NCI-H82 treated with DMSO at 0.1 percent for 48 hours (cell line): ENCODE measurements around the gene OGA.

Experiments used
- DNase-seq: peaks from one replicate; lab custom pipeline; 2025; ENCODE audit not compliant: unreplicated experiment; lab: John Stamatoyannopoulos, UW

Gene OGA

GRCh38 chr10:101837748-101838147 lies 19.5 kb upstream of the OGA start:
- no peak for DNase-seq

DNA sequence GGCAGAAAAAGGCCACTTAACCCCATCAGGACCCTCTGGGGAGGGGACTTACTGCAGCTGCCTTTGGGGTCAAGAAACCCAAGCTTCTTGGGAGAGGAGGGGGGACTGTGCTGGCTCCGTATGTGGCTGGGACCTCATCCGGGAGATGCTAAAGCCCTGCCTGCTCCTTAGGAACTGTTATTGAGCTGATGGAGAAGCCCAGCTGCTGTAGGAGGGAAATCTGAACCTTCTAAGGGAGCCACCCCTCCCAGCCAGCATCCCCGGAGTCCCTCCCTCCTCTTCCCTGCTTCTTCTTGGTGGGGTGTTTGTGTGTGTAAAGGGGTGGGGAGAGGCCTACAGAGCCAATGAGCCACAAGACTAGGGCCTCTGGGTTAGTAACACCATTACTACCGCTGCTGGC lies 17.1 kb upstream of the OGA start:
- no peak for DNase-seq

DNA sequence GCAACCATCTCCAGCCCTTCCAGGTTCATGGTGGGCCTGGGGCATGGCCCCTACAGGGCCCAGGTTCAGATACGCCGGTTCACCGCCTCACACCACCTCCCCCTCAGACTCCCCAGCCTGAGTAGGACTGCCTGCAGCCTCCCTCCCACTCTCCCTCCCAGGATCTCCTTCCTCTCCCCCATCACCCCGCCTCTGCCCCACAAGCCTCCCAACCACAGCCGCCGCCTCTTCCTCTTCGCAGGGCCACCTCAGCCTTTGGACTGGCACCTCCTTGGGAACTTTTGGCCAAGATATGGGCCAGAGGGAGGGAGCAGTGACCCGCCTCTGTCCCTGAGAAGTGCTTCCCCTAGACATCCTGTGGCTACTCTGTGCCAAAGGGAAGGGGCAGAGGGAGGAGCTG lies 16.1 kb upstream of the OGA start:
- DNase-seq = no peak

- no peak for DNase-seq
Measured at GRCh38 chr10:101833466-101833865, 15.2 kb upstream of the OGA start.

DNA sequence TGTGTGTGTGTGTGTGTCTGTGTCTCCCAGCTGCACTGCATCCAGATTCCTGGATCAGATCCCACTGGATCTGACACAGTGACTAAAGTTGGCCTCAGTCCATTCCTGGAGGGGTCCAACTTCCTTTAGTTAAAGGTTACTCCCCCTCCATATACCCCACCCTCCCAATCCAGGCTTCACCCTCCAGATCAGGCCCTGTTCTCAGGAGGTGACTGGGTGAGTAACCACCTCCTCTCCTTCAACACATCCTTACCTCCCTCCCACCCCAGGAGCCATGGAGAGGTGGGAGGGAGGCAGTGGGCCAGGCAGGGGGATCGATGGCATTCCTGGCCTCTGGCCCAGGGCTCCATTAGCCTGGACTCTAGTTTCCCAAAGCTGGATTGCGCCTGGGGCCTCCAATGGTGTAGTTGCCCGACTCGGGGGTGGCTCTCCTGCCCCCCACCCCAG lies 14.1 kb upstream of the OGA start:
- DNase-seq = no peak

DNA sequence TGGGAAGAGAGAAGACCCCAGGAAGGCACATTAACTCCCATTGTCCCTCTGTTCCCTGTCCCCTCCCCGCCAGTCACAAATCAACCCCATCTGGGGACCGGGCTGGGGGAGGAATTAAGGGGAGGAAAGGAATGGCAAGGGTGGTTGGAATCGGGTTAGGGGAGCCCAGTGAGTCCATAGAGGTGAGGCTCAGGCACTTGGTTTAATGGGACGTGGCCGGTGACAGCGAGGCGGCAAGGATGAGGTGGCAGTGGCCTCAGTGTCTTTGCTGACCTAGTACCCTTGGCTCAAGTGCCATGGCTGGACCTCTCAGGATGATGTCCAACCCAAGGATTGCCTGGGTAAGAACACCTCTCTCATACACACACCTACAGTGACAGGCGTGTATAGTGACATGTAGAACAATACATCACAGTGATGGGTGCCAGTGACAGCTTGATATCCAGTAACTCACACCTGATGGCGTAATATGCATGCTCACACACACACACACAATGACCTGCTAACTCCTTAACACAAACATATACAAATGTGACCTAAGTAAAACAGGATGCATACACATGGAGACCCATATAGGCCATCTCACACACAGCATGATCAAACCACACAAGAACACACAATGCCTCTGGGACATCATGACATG lies 13.0 kb upstream of the OGA start:
- DNase-seq = no peak

GRCh38 chr10:101830322-101831168 lies 12.3 kb upstream of the OGA start:
- peak; percentile 80 for DNase-seq

DNA sequence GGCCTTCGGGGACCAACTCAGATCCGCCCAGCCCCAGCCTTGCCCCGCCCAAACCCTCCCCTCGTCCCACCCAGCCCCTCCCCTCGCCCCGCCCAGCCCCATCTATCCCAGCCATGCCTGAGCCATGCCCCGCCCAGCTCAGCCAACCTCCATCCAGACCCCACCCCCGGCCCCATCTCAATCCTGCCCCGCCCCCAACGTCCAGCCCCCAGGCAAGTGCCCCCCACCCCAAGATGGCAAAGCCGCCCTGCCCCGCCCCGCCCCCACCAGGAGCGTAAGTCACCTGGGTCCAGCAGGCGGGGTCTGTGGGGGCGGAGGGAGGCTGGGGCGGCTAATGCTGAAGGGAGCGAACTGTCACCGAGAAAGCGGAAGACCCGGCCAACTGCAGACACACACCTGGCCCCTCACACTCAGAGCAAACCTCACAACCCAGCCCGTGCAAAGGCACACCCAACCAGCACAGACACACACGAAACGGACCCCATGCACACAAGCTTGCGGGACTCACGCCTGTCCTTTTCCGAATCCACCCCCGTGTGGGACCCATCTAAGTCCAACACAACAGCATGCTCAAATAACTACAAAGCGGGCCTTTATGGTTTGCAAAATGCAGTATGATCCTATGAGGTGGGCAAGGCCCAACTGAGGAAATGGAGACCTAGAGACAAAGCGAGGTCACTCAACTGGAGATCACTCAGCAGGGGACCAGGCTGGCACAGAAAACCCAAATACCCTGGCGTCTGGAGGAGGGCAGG lies 11.5 kb upstream of the OGA start:
- DNase-seq = no peak

- DNase-seq = no peak
Measured at GRCh38 chr10:101828766-101829551, 10.7 kb upstream of the OGA start.

DNA sequence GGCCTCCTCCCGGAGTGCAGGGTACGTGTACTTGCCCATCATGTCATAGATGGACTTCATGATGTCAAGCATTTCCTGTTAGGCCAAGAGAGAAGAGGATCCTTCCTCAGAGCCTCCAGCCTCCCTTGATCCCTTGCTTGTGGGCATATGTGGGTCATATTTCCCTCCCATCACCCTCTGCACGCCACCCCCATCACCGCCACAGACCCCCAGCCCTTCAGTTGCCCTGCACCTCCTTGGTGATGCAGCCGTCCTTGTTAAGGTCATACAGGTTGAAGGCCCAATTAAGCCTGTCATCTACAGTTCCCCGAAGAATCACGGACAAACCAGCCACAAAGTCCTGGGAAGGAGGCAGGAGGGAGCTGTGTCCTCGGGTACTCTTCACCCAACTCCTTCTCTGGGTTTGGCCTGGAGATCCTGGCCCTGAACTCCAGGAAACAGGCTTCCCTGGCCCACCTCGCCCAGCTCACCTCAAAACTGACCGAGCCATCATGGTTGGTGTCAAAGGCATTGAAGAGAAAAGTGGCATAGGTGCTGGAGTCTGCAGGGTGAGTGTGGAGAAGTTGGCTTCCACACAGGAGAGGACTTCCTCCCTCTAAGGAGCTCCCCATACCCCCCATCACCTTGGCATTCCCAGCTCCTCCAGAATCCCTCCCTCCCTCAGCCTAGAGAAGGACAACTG lies 9.8 kb upstream of the OGA start:
- no peak for DNase-seq

DNA sequence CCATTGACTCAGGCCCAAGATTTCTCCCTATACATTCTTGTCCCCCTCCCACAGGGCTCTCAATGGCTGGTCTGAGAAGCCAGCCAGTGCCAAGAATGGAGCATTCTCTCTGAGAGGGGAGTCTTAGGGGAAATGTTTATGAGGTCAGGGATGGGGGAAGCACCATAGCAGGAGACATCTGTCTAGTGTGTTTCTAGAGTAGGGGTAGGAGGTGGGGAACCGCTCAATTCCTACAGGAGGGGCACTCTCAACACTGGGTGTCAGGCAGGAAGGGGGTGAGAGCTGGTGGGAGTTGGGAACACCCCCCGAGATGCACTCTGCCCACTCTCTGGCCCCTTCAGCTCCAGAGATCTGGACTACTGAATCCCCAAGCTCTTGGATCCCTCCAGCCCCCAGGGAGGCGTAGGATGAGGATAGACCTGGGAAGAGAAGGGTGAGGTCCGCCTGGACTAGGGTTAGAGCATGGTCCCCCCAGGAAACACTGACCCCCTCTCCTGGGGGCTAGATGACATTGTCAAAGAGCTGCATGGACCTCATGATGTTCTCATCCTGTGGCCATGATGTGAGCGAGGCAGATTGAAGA lies 8.7 kb upstream of the OGA start:
- no peak for DNase-seq

DNA sequence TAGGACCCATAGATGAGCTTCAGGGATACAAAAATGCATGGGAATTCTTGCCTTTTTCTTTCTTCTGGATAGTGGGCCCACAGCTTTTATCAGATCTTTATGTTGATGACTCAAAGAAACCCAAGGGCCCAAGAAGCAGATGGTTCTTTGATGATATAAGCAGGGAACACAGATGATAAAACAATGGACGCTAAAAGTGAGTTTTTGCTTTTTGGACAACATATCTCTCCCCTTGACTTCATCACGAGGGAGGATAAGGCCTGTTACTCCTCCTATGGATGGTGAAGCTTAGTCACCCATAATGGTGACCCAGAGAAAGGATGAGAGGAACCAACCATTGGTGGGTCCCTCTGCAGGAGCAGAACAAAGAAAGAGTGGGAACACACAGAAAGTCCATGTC lies 6.5 kb upstream of the OGA start:
- no peak for DNase-seq

GRCh38 chr10:101818872-101819633 lies 809 bp upstream of the OGA start:
- DNase-seq = no peak

DNA sequence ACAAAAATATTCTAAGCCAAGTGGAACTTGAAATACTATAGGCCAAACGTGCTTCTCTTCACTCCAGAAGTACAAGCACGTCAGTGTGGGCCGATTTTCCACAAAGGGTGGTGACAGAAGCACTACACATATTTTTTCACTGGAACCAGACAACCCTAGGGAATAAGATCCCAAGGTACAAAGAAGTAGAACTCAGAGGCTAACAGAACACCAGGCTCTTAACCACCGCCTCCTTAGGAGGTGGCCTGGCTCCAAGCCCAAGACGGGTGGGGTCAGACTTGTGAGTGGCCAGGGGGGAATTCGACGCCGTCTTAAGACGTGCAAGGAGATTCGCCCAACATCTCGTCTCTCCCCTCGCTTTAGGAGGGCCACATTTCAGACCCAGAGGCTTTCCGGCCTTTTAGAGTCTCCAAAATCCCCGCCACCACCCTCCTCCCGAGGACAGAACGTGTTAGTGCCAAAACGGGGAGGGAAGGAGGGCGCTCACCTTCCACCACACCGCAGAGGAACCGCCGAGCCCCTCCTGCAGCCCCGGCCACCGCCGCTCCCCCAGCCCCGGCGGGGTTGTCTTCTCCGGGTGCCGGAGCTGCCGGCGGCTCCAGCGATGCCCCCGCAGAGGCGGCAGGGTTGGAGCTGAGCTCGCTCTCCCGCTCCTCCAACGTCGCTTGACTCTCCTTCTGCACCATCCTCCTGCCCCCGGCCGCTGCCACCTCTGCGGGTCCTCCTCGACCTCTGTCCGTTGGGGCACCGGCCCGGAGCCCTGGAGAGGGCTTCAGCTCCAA lies 716 bp downstream of the OGA start:
- DNase-seq = peak; percentile 26

GRCh38 chr10:101816913-101817336 lies 1.3 kb downstream of the OGA start:
- no peak for DNase-seq

- DNase-seq = no peak
Measured at GRCh38 chr10:101816376-101816775, 1.9 kb downstream of the OGA start.

DNA sequence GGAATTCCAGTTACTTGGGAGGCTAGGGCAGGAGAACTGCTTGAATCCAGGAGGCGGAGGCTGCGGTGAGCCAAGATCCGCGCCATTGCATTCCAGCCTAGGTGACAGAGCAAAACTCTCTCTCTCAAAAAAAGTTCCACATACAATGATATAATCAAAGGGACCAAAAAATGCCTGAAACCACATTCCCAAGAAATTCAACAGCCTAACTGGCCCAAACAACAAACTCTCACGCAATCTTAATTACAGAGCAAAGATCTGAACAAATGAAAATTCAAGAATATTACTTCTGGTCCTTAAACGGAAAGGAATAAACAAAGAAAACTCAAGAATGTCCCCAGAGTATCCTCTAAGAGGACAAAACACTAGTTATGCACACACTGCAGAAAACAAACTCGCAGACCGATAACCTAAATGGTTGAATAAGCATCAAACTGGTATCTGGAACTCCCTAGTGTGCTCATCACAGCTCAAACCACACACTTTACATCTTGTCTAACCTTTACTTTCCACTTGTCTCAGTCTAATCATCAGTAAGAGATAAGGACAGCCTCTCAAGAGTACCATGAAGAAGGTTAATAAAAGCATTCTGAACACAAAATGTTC lies 3.7 kb downstream of the OGA start:
- DNase-seq = no peak

DNA sequence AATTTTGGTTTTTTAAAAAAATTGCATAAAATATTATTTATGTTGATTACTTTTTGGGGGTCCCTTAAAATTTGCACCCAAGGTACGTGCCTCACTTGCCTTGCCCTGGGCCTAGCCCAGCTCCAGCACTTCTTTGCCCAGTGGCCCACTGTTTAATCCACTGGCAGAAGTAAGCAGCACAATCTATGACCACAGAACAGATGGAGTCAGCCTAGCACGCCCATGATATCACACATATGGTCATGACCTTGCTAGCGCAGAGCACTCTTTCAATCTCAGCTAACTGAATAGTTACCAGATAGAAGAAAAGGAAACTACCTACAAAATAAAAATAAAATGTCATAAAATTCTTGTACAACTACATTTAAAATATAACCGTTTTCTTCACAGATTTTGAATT lies 5.6 kb downstream of the OGA start:
- DNase-seq = peak; percentile 36
